Small intestine (tissue), 7 donors: ENCODE measurements around the gene GRM2. TPM values are rescaled to one million over a fixed set of nuclear protein-coding genes. Genes with fewer than 3 reads are reported as not detected.

Experiments used
- DNase-seq, 2 donors: peaks; one replicate each; pipeline versions ENCODE4 v3.0.0 to v3.0.0-alpha.2; 2013
- FAIRE-seq: peaks from 2 replicates; lab custom pipeline; 2012; peaks lifted over from hg19 to GRCh38; lab: Jason Lieb, UNC
- H3K27ac ChIP-seq, 3 donors: one replicate each; pipeline ENCODE4 v1.5.1; 2013; ENCODE audit warnings: low read length in 2 of 3, mild to moderate bottlenecking in 2 of 3, control low read depth in 1 of 3, inconsistent platforms in 1 of 3, low read depth in 1 of 3, moderate library complexity in 1 of 3
- H3K27me3 ChIP-seq, 3 donors: one replicate each; pipeline ENCODE4 v1.6.1; 2013; ENCODE audit warnings: low read length in 3 of 3, inconsistent platforms in 1 of 3; ENCODE audit not compliant: control insufficient read depth in 3 of 3, insufficient read depth in 3 of 3
- H3K36me3 ChIP-seq, 3 donors: one replicate each; pipeline ENCODE4 v1.6.1; 2013; ENCODE audit warnings: low read length in 3 of 3, inconsistent platforms in 1 of 3, low read depth in 1 of 3, mild to moderate bottlenecking in 1 of 3, moderate library complexity in 1 of 3; ENCODE audit not compliant: control insufficient read depth in 3 of 3, insufficient read depth in 2 of 3
- H3K4me1 ChIP-seq, 3 donors: one replicate each; pipeline ENCODE4 v1.6.1; 2013; ENCODE audit warnings: low read length in 2 of 3, inconsistent platforms in 1 of 3, low read depth in 1 of 3, mild to moderate bottlenecking in 1 of 3, moderate library complexity in 1 of 3; ENCODE audit not compliant: control insufficient read depth in 3 of 3, insufficient read depth in 2 of 3
- H3K4me3 ChIP-seq, 3 donors: one replicate each; pipeline ENCODE4 v1.5.1; 2013; ENCODE audit warnings: low read length in 3 of 3, control low read depth in 1 of 3, inconsistent platforms in 1 of 3, low read depth in 1 of 3, mild to moderate bottlenecking in 1 of 3, moderate library complexity in 1 of 3
- H3K9me3 ChIP-seq, 2 donors: one replicate each; pipeline ENCODE4 v1.6.1; 2013; ENCODE audit warnings: low read depth in 1 of 2, low read length in 1 of 2; ENCODE audit not compliant: control insufficient read depth in 2 of 2, insufficient read depth in 1 of 2
- WGBS, 3 donors: extraction: QIAGEN DNeasy Blood & Tissue Kit; methylation state at CpG; one replicate each; pipeline ENCODE4 v1.1.7; 2013; 5-methylcytosine and 5-hydroxymethylcytosine counted together
- polyA plus RNA-seq, 4 donors: library from polyadenylated mRNA; stranded (reverse) in 3 of 4; unstranded in 1 of 4; fragments of 200-250 nt in 3 of 4; fragments of 120-200 nt in 1 of 4; gene quantifications; one replicate each; pipeline versions ENCODE4 v1.2.1 to v1.2.3, GENCODE V29; 2013
- donor health status: healthy with polysubstance abuse.
- donor health status: control.
- donor health status: control.
- donor health status: Bipolar disorder and iron deficiency.
- donor health status: healthy.

GRM2 gene
- polyA plus RNA-seq, 4 donors, result 0.07 to 0.18 TPM; not detected in 2

DNA sequence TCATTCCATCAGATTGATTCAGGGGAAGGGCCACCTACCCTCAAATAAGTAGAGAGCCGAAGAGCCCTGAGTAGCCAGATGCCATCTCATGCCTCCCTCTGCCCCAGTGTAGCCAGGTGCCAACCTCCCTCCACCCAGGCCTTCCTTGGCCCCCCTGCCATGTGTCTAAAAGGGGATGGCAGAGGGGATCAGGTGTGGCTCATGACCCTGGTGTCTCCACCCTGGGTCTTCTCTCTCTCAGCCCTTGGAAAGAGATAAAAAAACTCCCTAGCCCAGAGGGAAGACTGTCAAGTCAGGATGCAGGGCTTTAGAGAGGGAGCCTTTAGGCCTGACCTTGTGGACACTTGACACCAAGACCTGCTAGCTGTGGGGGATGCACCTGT is 5.2 kb downstream of the GRM2 start:
- H3K27me3 ChIP-seq, result peaks cover 0 to 18% (median 0%) of the 10 kb centered on the region in 3 donors
- FAIRE-seq (no peak), DNase-seq (no peak)
- H3K9me3 ChIP-seq, result no peaks in the 10 kb centered on the region
- 91 to 100% methylated on average over 1 of the region's 1 CpG; no CpG with 5 or more reads in 1 of the 3 donors for WGBS, 3 donors
- no peak overlapping the region for H3K4me3 ChIP-seq
- H3K36me3 ChIP-seq, result no peaks in the 10 kb centered on the region
- H3K4me1 ChIP-seq, result peaks cover 0 to 6% (median 0%) of the 10 kb centered on the region in 3 donors
- no peak overlapping the region for H3K27ac ChIP-seq

DNA sequence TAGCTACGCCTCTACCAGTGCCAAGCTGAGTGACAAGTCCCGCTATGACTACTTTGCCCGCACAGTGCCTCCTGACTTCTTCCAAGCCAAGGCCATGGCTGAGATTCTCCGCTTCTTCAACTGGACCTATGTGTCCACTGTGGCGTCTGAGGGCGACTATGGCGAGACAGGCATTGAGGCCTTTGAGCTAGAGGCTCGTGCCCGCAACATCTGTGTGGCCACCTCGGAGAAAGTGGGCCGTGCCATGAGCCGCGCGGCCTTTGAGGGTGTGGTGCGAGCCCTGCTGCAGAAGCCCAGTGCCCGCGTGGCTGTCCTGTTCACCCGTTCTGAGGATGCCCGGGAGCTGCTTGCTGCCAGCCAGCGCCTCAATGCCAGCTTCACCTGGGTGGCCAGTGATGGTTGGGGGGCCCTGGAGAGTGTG is 5.7 kb downstream of the GRM2 start:
- WGBS, 3 donors, result 92 to 97% (median 93%) methylated on average over 15 to 20 of the region's 20 CpGs
- H3K36me3 ChIP-seq, result no peaks in the 10 kb centered on the region
- H3K27me3 ChIP-seq, result peaks cover 0 to 13% (median 0%) of the 10 kb centered on the region in 3 donors
- DNase-seq (no peak), FAIRE-seq (no peak)
- peaks cover 0 to 1% (median 0%) of the 10 kb centered on the region in 3 donors for H3K4me1 ChIP-seq
- no peaks in the 10 kb centered on the region for H3K9me3 ChIP-seq
- no peak overlapping the region for H3K27ac ChIP-seq
- H3K4me3 ChIP-seq, result no peak overlapping the region

DNA sequence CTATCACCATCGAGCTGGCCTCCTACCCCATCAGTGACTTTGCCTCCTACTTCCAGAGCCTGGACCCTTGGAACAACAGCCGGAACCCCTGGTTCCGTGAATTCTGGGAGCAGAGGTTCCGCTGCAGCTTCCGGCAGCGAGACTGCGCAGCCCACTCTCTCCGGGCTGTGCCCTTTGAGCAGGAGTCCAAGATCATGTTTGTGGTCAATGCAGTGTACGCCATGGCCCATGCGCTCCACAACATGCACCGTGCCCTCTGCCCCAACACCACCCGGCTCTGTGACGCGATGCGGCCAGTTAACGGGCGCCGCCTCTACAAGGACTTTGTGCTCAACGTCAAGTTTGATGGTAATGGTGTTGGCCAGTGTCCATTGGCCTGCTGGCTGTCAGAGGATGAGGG is 6.1 kb downstream of the GRM2 start:
- Histone ChIP-seq H3K36me3 (no peaks in the 10 kb centered on the region), H3K27me3 (peaks cover 0 to 8% (median 0%) of the 10 kb centered on the region in 3 donors), H3K4me3 (no peak overlapping the region), H3K4me1 (no peaks in the 10 kb centered on the region), H3K27ac (no peak overlapping the region), H3K9me3 (no peaks in the 10 kb centered on the region)
- FAIRE-seq (no peak), DNase-seq (no peak)
- 88 to 94% (median 90%) methylated on average over 18 to 19 of the region's 19 CpGs for WGBS, 3 donors

DNA sequence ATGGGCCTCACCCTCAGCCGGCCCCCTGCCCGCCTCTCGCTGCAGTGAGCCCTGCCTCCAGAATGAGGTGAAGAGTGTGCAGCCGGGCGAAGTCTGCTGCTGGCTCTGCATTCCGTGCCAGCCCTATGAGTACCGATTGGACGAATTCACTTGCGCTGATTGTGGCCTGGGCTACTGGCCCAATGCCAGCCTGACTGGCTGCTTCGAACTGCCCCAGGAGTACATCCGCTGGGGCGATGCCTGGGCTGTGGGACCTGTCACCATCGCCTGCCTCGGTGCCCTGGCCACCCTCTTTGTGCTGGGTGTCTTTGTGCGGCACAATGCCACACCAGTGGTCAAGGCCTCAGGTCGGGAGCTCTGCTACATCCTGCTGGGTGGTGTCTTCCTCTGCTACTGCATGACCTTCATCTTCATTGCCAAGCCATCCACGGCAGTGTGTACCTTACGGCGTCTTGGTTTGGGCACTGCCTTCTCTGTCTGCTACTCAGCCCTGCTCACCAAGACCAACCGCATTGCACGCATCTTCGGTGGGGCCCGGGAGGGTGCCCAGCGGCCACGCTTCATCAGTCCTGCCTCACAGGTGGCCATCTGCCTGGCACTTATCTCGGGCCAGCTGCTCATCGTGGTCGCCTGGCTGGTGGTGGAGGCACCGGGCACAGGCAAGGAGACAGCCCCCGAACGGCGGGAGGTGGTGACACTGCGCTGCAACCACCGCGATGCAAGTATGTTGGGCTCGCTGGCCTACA is 8.5 kb downstream of the GRM2 start:
- no peak overlapping the region for H3K4me3 ChIP-seq
- no peak for DNase-seq
- no peaks in the 10 kb centered on the region for H3K4me1 ChIP-seq
- H3K36me3 ChIP-seq, result no peaks in the 10 kb centered on the region
- H3K9me3 ChIP-seq, result no peaks in the 10 kb centered on the region
- no peak for FAIRE-seq
- H3K27me3 ChIP-seq, result no peaks in the 10 kb centered on the region
- H3K27ac ChIP-seq, result no peak overlapping the region
- WGBS, 3 donors, result 92 to 94% (median 92%) methylated on average over 36 of the region's 36 CpGs

DNA sequence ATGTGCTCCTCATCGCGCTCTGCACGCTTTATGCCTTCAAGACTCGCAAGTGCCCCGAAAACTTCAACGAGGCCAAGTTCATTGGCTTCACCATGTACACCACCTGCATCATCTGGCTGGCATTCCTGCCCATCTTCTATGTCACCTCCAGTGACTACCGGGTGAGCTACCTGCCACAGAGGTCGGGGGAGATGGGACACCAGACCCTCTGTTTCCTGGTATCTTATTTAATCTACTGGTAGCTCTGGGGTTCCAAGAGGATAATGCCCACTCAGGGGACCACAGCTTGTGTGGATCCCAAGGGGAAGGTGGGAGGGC is 9.1 kb downstream of the GRM2 start:
- no peaks in the 10 kb centered on the region for H3K4me1 ChIP-seq
- no peak overlapping the region for H3K4me3 ChIP-seq
- no peak for DNase-seq
- H3K9me3 ChIP-seq, result no peaks in the 10 kb centered on the region
- no peak for FAIRE-seq
- H3K27ac ChIP-seq, result no peak overlapping the region
- no peaks in the 10 kb centered on the region for H3K36me3 ChIP-seq
- WGBS, 3 donors, result 92 to 98% (median 94%) methylated on average over 8 of the region's 8 CpGs
- H3K27me3 ChIP-seq, result no peaks in the 10 kb centered on the region

DNA sequence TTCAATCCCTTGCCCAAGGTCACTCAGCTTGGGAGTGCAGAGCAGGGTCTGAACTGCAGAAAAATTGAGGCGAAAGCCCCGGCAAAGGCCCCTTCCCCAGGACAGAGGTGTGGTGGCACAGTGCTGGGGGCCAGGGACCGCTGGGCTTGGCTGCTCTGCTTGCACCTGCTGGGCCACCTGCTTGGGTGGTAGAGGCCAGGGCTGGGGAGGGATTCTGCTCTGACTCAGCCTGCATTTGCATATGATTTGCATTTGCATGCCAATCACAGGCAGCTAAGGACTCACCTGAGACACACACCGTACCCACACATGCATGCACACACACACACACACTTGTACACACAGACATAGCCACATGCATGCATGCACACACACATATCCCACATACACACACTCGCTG is 9.9 kb downstream of the GRM2 start:
- H3K9me3 ChIP-seq, result no peaks in the 10 kb centered on the region
- H3K27me3 ChIP-seq, result no peaks in the 10 kb centered on the region
- no peaks in the 10 kb centered on the region for H3K36me3 ChIP-seq
- 60 to 76% (median 74%) methylated on average over 4 to 5 of the region's 5 CpGs for WGBS, 3 donors
- H3K4me1 ChIP-seq, result no peaks in the 10 kb centered on the region
- H3K27ac ChIP-seq, result no peak overlapping the region
- no peak overlapping the region for H3K4me3 ChIP-seq
- FAIRE-seq, result no peak
- no peak for DNase-seq

DNA sequence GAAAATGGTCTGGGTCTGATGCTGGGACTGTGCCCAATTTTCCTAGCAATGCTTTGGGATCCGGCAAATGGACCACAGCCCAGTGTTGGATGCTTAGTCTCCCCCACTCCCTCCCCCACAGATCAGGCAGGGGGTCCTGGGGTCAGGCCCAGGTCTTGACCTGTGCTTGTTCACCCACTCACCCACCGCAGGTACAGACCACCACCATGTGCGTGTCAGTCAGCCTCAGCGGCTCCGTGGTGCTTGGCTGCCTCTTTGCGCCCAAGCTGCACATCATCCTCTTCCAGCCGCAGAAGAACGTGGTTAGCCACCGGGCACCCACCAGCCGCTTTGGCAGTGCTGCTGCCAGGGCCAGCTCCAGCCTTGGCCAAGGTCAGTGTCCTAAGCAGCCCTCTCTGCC is 10.6 kb downstream of the GRM2 start:
- H3K4me1 ChIP-seq, result no peaks in the 10 kb centered on the region
- H3K36me3 ChIP-seq, result no peaks in the 10 kb centered on the region
- no peak for FAIRE-seq
- no peaks in the 10 kb centered on the region for H3K9me3 ChIP-seq
- no peak overlapping the region for H3K4me3 ChIP-seq
- DNase-seq, result no peak
- 88 to 90% (median 88%) methylated on average over 10 of the region's 10 CpGs for WGBS, 3 donors
- H3K27me3 ChIP-seq, result no peaks in the 10 kb centered on the region
- H3K27ac ChIP-seq, result no peak overlapping the region

DNA sequence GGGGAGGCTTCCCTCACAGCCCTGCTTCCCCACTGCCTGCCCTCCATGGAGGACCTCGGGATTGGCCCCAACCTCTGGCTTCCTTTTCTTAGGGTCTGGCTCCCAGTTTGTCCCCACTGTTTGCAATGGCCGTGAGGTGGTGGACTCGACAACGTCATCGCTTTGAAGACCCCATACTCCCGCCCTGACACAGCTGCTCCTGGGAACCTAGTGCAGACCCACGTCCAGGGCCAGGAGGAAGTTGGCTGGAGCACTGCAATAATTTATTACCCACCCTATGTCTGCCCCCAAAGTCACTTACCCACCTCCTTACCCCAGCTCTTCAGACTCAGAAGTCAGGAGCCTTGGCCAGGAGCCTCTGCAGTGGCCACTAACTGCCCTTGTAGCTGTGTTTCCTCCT is 11.1 kb downstream of the GRM2 start:
- 76 to 85% (median 78%) methylated on average over 7 of the region's 7 CpGs for WGBS, 3 donors
- DNase-seq (no peak), FAIRE-seq (no peak)
- Histone ChIP-seq H3K36me3 (no peaks in the 10 kb centered on the region), H3K9me3 (no peaks in the 10 kb centered on the region), H3K4me1 (no peaks in the 10 kb centered on the region), H3K27me3 (no peaks in the 10 kb centered on the region), H3K4me3 (no peak overlapping the region), H3K27ac (no peak overlapping the region)
